Hepatocyte (in vitro differentiated cells): ENCODE data around the gene ZMYND19.

Experiments
- EZH2 ChIP-seq: fragments of 200-600 bp; sonication (generic); IDR thresholded peaks from 2 replicates; pipeline ENCODE4 v1.6.1; 2016; ENCODE audit warnings: antibody characterized with exemption, mild to moderate bottlenecking, borderline replicate concordance
- EZH2phosphoT487 ChIP-seq: fragments of 200-600 bp; sonication (generic); IDR thresholded peaks from one replicate; pipeline ENCODE4 v1.6.1; 2018; ENCODE audit warnings: antibody characterized with exemption, mild to moderate bottlenecking, low read depth, moderate library complexity; ENCODE audit not compliant: unreplicated experiment, severe bottlenecking

DNA sequence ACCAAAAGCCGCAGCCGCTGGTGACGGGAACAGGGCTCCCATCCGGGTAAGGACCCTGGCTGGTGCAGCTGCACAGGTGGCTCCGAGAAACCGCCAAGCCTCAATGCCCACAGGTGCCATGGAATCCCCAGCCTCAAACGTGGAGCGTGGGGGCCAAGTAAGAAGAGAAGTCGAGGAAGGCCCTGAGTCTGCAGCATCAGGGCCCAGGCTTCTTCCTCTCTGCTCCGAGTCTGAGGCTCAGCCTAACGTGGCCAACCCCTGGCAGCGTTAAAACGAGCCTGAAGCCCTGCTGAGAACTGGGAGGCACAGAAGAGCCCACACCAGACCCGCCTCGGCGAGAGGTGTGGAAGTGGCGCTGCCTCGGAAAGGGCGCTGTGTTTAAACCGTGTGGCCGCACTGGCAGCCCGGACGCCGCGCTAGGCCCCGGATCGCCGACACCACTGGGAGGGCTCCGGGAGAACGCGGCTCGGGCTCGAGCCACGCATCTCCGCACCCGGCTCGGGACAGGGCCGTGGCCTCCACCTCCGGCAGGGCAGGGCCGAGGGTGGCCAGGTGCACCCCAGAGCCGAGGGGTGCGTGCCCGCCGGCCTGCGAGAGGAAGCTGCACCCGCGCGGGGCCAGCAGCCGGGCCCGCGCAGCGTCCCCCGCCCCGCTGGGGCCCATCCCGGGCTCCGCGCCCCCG, 730 bp downstream of the ZMYND19 start:
- TF ChIP-seq EZH2 (no peak), EZH2phosphoT487 (no peak)
